Measurements from ENCODE around the gene EFCAB9. TPM values are rescaled to one million over a fixed set of nuclear protein-coding genes. Genes with fewer than 3 reads are reported as not detected.

Gene EFCAB9
- total and polyA plus RNA-seq, 2 of the 13 experiments (the other 11 are each of a cell fraction or from before 2014, with no cell fraction given), result not detected

DNA sequence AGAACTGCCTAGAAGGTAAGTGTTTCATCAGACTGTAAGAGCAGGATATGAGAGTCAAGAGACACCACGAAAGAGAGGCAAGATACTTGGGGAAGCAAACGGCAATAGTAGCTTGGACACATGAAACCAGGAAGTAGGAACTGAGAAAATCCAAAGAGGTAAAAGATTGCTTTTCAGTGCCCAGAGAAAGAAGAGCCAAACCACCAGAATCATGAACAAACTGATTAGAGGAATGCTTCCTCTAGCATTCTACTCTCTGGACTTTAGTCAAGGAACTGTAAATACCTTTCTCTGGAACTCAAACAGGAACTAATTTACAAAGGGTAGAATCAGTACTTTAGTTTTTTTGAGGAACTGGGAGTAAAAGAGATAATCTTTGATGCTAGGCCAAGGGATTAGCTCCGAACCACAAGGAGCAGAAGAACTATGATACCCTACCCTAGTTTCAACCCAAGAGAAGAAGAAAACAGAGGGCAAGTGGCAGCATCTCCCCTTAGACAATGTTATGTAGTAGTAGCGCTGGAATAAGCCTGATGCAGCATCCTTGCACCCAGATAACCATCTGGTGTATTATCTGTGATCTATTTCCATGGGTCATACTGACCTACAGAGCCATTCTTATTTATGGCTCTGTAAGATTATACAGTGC, 41.3 kb downstream of the EFCAB9 start (continued):
- TF ChIP-seq, protein P1, sequence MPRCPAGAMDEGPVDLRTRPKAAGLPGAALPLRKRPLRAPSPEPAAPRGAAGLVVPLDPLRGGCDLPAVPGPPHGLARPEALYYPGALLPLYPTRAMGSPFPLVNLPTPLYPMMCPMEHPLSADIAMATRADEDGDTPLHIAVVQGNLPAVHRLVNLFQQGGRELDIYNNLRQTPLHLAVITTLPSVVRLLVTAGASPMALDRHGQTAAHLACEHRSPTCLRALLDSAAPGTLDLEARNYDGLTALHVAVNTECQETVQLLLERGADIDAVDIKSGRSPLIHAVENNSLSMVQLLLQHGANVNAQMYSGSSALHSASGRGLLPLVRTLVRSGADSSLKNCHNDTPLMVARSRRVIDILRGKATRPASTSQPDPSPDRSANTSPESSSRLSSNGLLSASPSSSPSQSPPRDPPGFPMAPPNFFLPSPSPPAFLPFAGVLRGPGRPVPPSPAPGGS (CRISPR knock-in tag; IDR thresholded peaks at IDR 0.05), result no peak
- TF ChIP-seq, protein P2, sequence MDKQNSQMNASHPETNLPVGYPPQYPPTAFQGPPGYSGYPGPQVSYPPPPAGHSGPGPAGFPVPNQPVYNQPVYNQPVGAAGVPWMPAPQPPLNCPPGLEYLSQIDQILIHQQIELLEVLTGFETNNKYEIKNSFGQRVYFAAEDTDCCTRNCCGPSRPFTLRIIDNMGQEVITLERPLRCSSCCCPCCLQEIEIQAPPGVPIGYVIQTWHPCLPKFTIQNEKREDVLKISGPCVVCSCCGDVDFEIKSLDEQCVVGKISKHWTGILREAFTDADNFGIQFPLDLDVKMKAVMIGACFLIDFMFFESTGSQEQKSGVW (CRISPR knock-in tag; IDR thresholded peaks at IDR 0.05; ENCODE audit: borderline replicate concordance), result no peak
- TF ChIP-seq XBP1 (CRISPR knock-in tag; IDR thresholded peaks at IDR 0.05) (no peak), ZSCAN20 (CRISPR knock-in tag; IDR thresholded peaks at IDR 0.05; ENCODE audit: borderline replicate concordance) (no peak), GPN1 (CRISPR knock-in tag; IDR thresholded peaks at IDR 0.05; ENCODE audit: borderline replicate concordance) (no peak), HDAC2 (CRISPR knock-in tag; IDR thresholded peaks at IDR 0.05) (peak; percentile 66; the same call in 1 of the 2 replicates), SAP130 (CRISPR knock-in tag; IDR thresholded peaks at IDR 0.05; ENCODE audit: low read depth) (peak; percentile 32), PAWR (CRISPR knock-in tag; IDR thresholded peaks at IDR 0.05; ENCODE audit: borderline replicate concordance) (no peak)
- TF ChIP-seq, protein P3, sequence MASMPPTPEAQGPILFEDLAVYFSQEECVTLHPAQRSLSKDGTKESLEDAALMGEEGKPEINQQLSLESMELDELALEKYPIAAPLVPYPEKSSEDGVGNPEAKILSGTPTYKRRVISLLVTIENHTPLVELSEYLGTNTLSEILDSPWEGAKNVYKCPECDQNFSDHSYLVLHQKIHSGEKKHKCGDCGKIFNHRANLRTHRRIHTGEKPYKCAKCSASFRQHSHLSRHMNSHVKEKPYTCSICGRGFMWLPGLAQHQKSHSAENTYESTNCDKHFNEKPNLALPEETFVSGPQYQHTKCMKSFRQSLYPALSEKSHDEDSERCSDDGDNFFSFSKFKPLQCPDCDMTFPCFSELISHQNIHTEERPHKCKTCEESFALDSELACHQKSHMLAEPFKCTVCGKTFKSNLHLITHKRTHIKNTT (CRISPR knock-in tag; IDR thresholded peaks at IDR 0.05), result no peak
- TF ChIP-seq, protein P4, sequence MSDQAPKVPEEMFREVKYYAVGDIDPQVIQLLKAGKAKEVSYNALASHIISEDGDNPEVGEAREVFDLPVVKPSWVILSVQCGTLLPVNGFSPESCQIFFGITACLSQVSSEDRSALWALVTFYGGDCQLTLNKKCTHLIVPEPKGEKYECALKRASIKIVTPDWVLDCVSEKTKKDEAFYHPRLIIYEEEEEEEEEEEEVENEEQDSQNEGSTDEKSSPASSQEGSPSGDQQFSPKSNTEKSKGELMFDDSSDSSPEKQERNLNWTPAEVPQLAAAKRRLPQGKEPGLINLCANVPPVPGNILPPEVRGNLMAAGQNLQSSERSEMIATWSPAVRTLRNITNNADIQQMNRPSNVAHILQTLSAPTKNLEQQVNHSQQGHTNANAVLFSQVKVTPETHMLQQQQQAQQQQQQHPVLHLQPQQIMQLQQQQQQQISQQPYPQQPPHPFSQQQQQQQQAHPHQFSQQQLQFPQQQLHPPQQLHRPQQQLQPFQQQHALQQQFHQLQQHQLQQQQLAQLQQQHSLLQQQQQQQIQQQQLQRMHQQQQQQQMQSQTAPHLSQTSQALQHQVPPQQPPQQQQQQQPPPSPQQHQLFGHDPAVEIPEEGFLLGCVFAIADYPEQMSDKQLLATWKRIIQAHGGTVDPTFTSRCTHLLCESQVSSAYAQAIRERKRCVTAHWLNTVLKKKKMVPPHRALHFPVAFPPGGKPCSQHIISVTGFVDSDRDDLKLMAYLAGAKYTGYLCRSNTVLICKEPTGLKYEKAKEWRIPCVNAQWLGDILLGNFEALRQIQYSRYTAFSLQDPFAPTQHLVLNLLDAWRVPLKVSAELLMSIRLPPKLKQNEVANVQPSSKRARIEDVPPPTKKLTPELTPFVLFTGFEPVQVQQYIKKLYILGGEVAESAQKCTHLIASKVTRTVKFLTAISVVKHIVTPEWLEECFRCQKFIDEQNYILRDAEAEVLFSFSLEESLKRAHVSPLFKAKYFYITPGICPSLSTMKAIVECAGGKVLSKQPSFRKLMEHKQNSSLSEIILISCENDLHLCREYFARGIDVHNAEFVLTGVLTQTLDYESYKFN (CRISPR knock-in tag; conservative IDR thresholded peaks at IDR 0.05), result peak; percentile 84
- TF ChIP-seq, protein P5, sequence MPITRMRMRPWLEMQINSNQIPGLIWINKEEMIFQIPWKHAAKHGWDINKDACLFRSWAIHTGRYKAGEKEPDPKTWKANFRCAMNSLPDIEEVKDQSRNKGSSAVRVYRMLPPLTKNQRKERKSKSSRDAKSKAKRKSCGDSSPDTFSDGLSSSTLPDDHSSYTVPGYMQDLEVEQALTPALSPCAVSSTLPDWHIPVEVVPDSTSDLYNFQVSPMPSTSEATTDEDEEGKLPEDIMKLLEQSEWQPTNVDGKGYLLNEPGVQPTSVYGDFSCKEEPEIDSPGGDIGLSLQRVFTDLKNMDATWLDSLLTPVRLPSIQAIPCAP (CRISPR knock-in tag; IDR thresholded peaks at IDR 0.05; ENCODE audit: low read depth), result no peak
- TF ChIP-seq, protein P6, sequence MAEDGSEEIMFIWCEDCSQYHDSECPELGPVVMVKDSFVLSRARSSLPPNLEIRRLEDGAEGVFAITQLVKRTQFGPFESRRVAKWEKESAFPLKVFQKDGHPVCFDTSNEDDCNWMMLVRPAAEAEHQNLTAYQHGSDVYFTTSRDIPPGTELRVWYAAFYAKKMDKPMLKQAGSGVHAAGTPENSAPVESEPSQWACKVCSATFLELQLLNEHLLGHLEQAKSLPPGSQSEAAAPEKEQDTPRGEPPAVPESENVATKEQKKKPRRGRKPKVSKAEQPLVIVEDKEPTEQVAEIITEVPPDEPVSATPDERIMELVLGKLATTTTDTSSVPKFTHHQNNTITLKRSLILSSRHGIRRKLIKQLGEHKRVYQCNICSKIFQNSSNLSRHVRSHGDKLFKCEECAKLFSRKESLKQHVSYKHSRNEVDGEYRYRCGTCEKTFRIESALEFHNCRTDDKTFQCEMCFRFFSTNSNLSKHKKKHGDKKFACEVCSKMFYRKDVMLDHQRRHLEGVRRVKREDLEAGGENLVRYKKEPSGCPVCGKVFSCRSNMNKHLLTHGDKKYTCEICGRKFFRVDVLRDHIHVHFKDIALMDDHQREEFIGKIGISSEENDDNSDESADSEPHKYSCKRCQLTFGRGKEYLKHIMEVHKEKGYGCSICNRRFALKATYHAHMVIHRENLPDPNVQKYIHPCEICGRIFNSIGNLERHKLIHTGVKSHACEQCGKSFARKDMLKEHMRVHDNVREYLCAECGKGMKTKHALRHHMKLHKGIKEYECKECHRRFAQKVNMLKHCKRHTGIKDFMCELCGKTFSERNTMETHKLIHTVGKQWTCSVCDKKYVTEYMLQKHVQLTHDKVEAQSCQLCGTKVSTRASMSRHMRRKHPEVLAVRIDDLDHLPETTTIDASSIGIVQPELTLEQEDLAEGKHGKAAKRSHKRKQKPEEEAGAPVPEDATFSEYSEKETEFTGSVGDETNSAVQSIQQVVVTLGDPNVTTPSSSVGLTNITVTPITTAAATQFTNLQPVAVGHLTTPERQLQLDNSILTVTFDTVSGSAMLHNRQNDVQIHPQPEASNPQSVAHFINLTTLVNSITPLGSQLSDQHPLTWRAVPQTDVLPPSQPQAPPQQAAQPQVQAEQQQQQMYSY (CRISPR knock-in tag; IDR thresholded peaks at IDR 0.05), result no peak
